WTC11 (cell line): ENCODE data around the gene IL1F10. TPM values are rescaled to one million over a fixed set of nuclear protein-coding genes. Genes with fewer than 3 reads are reported as not detected.

Experiments
- ATAC-seq: fragments of 200-7000 bp; cut with Tn5 transposase; 2 replicates; pipeline ENCODE4 v1.10.0; 2021; ENCODE audit warnings: mild to moderate bottlenecking, moderate library complexity
- CTCF ChIA-PET: fragments of 300-600 bp; sonication (Branson Sonifier 250); formaldehyde crosslinking; loops from one replicate; lab custom pipeline; 2021; ENCODE audit warnings: antibody characterized with exemption; lab: Charles Lee
- POLR2A ChIA-PET: fragments of 350-600 bp; sonication (Branson Sonifier 250); formaldehyde crosslinking; loops from one replicate; lab custom pipeline; 2021; ENCODE audit warnings: antibody characterized with exemption; lab: Charles Lee
- DNase-seq: peaks from one replicate; pipeline ENCODE4 v3.0.0; 2021; ENCODE audit warnings: low spot score
- H3K27ac Mint-ChIP-seq: 2 replicates; pipeline ENCODE4 v1.8.0; 2021; ENCODE audit warnings: mixed read lengths
- H3K27me3 Mint-ChIP-seq: 2 replicates; pipeline ENCODE4 v1.8.0; 2021; ENCODE audit warnings: low read depth, mild to moderate bottlenecking, moderate library complexity, mixed read lengths
- H3K36me3 Mint-ChIP-seq: 2 replicates; pipeline ENCODE4 v1.8.0; 2021; ENCODE audit warnings: mixed read lengths
- H3K4me1 Mint-ChIP-seq: 2 replicates; pipeline ENCODE4 v1.8.0; 2022; ENCODE audit warnings: mixed read lengths
- H3K4me3 Mint-ChIP-seq: 2 replicates; pipeline ENCODE4 v1.8.0; 2021; ENCODE audit warnings: mild to moderate bottlenecking, moderate library complexity, mixed read lengths
- H3K9me3 Mint-ChIP-seq: 2 replicates; pipeline ENCODE4 v1.8.0; 2021; ENCODE audit warnings: mixed read lengths
- CREB1 ChIP-seq: sonication (generic); formaldehyde crosslinking; IDR thresholded peaks from 2 replicates; pipeline ENCODE4 v1.8.0; 2023; ENCODE audit warnings: mild to moderate bottlenecking, missing genetic modification reagents
- CREM ChIP-seq: sonication (generic); formaldehyde crosslinking; IDR thresholded peaks from 2 replicates; pipeline ENCODE4 v1.8.1; 2022; ENCODE audit warnings: mild to moderate bottlenecking, missing genetic modification reagents, moderate library complexity
- FOXK1 ChIP-seq: sonication (generic); formaldehyde crosslinking; IDR thresholded peaks from 2 replicates; pipeline ENCODE4 v1.8.0; 2022; ENCODE audit warnings: mild to moderate bottlenecking, moderate library complexity, missing genetic modification reagents
- NFATC4 ChIP-seq: fragments of 250-450 bp; sonication (Bioruptor Pico); IDR thresholded peaks from 2 replicates; pipeline ENCODE4 v1.9.0; 2021; ENCODE audit warnings: mild to moderate bottlenecking
- NFE2L1 ChIP-seq: sonication (generic); formaldehyde crosslinking; IDR thresholded peaks from 2 replicates; pipeline ENCODE4 v1.8.1; 2023; ENCODE audit warnings: missing genetic modification reagents
- NR3C1 ChIP-seq: sonication (generic); formaldehyde crosslinking; conservative IDR thresholded peaks from 2 replicates; pipeline ENCODE4 v1.8.1; 2023; ENCODE audit warnings: low read depth, mild to moderate bottlenecking, missing genetic modification reagents
- RORB ChIP-seq: fragments of 250-450 bp; sonication (Bioruptor Pico); IDR thresholded peaks from 2 replicates; pipeline ENCODE4 v1.9.0; 2021; ENCODE audit warnings: mild to moderate bottlenecking
- SMAD3 ChIP-seq: sonication (generic); formaldehyde crosslinking; IDR thresholded peaks from 2 replicates; pipeline ENCODE4 v1.8.0; 2022; ENCODE audit warnings: missing genetic modification reagents, mild to moderate bottlenecking, borderline replicate concordance
- ZNF121 ChIP-seq: sonication (generic); formaldehyde crosslinking; IDR thresholded peaks from 2 replicates; pipeline ENCODE4 v1.8.0; 2023; ENCODE audit warnings: missing genetic modification reagents
- ZNF138 ChIP-seq: sonication (generic); formaldehyde crosslinking; conservative IDR thresholded peaks from 2 replicates; pipeline ENCODE4 v1.8.1; 2022; ENCODE audit warnings: mild to moderate bottlenecking, moderate library complexity, missing genetic modification reagents
- total RNA-seq: library from RNA; stranded (reverse); gene quantifications from 3 replicates; pipeline ENCODE4 v1.2.3, GENCODE V29; 2021
- TF ChIP-seq, protein P1 (sequence below): sonication (generic); formaldehyde crosslinking; IDR thresholded peaks from 2 replicates; pipeline ENCODE4 v1.8.1; 2023; ENCODE audit warnings: mild to moderate bottlenecking, missing genetic modification reagents
- TF ChIP-seq, protein P2 (sequence below): fragments of 250-450 bp; sonication (Bioruptor Pico); IDR thresholded peaks from 2 replicates; pipeline ENCODE4 v1.9.0; 2021; ENCODE audit warnings: mild to moderate bottlenecking, borderline replicate concordance
- TF ChIP-seq, protein P3 (sequence below): sonication (generic); formaldehyde crosslinking; conservative IDR thresholded peaks from 2 replicates; pipeline ENCODE4 v1.8.1; 2023; ENCODE audit warnings: mild to moderate bottlenecking, low read depth, missing genetic modification reagents, moderate library complexity
- TF ChIP-seq, protein P4 (sequence below): sonication (generic); formaldehyde crosslinking; IDR thresholded peaks from 2 replicates; pipeline ENCODE4 v1.8.0; 2022; ENCODE audit warnings: mild to moderate bottlenecking, missing genetic modification reagents

IL1F10 gene
- total RNA-seq, 1 experiment from 2014 or later = not detected

DNA sequence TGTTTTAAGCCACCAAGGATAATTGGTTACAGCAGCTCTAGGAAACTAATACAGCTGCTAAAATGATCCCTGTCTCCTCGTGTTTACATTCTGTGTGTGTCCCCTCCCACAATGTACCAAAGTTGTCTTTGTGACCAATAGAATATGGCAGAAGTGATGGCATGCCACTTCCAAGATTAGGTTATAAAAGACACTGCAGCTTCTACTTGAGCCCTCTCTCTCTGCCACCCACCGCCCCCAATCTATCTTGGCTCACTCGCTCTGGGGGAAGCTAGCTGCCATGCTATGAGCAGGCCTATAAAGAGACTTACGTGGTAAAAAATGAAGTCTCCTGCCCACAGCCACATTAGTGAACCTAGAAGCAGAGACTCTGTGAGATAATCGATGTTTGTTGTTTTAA, 3.5 kb upstream of the IL1F10 start (continued):
- no peak for TF ChIP-seq SMAD3 (CRISPR knock-in tag)

DNA sequence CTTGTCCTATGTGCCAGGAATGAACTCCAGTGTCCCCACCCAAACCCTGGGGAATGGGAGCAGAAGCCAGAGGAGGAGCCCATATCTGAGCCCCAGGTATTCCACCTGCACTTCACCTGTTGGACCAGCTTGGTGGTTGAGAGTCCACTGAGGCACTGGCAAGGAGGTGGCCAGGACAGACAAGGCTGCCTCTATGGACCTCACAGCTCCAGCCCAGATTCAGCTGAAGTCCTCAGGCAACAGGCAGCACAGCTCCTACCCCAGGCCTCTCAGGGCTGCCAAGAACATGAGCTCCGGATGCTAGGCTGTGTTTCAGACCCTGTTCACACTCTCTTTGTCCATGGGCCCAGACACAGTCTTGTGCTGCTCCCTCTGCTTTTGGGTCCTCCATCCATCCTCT, 2.9 kb upstream of the IL1F10 start:
- H3K4me3 Mint-ChIP-seq = no peak overlapping the region
- ChIA-PET POLR2A (no interaction called here), CTCF (no interaction called here)
- H3K27me3 Mint-ChIP-seq = peaks cover 68% of the 10 kb centered on the region
- H3K27ac Mint-ChIP-seq = no peak overlapping the region
- ATAC-seq = no peak
- H3K4me1 Mint-ChIP-seq = no peaks in the 10 kb centered on the region
- no peaks in the 10 kb centered on the region for H3K36me3 Mint-ChIP-seq
- no peak for DNase-seq
- TF ChIP-seq RORB (CRISPR knock-in tag) (no peak), NR3C1 (CRISPR knock-in tag) (no peak), ZNF138 (CRISPR knock-in tag) (no peak)
- peaks cover 34% of the 10 kb centered on the region for H3K9me3 Mint-ChIP-seq

DNA sequence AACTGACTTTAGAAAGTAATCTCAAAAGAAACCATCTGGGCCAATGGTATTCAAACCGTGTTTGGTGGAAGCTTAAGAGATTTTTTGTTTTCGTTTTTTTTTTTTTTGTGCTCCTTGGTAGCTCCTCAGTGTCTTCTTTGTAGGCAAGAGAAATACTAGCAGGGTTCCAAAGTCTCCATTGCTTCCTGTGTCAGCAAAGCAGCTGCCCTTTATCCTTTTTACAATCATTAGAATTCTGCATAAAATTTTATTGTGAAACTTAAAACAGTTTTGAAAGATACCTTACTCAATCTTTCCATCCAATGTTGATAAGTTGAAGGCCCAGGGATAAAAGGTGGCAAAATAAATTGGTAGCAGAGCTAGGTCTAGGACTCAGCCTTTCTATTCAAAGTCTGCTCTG, 479 bp downstream of the IL1F10 start:
- ChIA-PET POLR2A (no interaction called here), CTCF (interaction anchor here (1.1 to 1.4 kb wide), 2 partner anchors 11 to 109 kb away, joined by 3 to 7 read pairs; no protein-coding TSS in a partner anchor)
- Mint-ChIP-seq H3K4me3 (no peak overlapping the region), H3K27ac (no peak overlapping the region), H3K9me3 (peaks cover 34% of the 10 kb centered on the region), H3K27me3 (peaks cover 40% of the 10 kb centered on the region), H3K4me1 (no peaks in the 10 kb centered on the region), H3K36me3 (no peaks in the 10 kb centered on the region)
- ATAC-seq (no peak), DNase-seq (no peak)
- TF ChIP-seq NFATC4 (CRISPR knock-in tag) = no peak
- TF ChIP-seq CREB1 (CRISPR knock-in tag) = no peak
- TF ChIP-seq, protein P1, sequence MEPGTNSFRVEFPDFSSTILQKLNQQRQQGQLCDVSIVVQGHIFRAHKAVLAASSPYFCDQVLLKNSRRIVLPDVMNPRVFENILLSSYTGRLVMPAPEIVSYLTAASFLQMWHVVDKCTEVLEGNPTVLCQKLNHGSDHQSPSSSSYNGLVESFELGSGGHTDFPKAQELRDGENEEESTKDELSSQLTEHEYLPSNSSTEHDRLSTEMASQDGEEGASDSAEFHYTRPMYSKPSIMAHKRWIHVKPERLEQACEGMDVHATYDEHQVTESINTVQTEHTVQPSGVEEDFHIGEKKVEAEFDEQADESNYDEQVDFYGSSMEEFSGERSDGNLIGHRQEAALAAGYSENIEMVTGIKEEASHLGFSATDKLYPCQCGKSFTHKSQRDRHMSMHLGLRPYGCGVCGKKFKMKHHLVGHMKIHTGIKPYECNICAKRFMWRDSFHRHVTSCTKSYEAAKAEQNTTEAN (CRISPR knock-in tag) = no peak
- TF ChIP-seq CREM (CRISPR knock-in tag) = no peak
- TF ChIP-seq, protein P2, sequence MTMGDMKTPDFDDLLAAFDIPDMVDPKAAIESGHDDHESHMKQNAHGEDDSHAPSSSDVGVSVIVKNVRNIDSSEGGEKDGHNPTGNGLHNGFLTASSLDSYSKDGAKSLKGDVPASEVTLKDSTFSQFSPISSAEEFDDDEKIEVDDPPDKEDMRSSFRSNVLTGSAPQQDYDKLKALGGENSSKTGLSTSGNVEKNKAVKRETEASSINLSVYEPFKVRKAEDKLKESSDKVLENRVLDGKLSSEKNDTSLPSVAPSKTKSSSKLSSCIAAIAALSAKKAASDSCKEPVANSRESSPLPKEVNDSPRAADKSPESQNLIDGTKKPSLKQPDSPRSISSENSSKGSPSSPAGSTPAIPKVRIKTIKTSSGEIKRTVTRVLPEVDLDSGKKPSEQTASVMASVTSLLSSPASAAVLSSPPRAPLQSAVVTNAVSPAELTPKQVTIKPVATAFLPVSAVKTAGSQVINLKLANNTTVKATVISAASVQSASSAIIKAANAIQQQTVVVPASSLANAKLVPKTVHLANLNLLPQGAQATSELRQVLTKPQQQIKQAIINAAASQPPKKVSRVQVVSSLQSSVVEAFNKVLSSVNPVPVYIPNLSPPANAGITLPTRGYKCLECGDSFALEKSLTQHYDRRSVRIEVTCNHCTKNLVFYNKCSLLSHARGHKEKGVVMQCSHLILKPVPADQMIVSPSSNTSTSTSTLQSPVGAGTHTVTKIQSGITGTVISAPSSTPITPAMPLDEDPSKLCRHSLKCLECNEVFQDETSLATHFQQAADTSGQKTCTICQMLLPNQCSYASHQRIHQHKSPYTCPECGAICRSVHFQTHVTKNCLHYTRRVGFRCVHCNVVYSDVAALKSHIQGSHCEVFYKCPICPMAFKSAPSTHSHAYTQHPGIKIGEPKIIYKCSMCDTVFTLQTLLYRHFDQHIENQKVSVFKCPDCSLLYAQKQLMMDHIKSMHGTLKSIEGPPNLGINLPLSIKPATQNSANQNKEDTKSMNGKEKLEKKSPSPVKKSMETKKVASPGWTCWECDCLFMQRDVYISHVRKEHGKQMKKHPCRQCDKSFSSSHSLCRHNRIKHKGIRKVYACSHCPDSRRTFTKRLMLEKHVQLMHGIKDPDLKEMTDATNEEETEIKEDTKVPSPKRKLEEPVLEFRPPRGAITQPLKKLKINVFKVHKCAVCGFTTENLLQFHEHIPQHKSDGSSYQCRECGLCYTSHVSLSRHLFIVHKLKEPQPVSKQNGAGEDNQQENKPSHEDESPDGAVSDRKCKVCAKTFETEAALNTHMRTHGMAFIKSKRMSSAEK (CRISPR knock-in tag) = no peak
- TF ChIP-seq, protein P3, sequence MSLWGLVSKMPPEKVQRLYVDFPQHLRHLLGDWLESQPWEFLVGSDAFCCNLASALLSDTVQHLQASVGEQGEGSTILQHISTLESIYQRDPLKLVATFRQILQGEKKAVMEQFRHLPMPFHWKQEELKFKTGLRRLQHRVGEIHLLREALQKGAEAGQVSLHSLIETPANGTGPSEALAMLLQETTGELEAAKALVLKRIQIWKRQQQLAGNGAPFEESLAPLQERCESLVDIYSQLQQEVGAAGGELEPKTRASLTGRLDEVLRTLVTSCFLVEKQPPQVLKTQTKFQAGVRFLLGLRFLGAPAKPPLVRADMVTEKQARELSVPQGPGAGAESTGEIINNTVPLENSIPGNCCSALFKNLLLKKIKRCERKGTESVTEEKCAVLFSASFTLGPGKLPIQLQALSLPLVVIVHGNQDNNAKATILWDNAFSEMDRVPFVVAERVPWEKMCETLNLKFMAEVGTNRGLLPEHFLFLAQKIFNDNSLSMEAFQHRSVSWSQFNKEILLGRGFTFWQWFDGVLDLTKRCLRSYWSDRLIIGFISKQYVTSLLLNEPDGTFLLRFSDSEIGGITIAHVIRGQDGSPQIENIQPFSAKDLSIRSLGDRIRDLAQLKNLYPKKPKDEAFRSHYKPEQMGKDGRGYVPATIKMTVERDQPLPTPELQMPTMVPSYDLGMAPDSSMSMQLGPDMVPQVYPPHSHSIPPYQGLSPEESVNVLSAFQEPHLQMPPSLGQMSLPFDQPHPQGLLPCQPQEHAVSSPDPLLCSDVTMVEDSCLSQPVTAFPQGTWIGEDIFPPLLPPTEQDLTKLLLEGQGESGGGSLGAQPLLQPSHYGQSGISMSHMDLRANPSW = no peak
- TF ChIP-seq NFE2L1 (CRISPR knock-in tag) = no peak
- TF ChIP-seq, protein P4, sequence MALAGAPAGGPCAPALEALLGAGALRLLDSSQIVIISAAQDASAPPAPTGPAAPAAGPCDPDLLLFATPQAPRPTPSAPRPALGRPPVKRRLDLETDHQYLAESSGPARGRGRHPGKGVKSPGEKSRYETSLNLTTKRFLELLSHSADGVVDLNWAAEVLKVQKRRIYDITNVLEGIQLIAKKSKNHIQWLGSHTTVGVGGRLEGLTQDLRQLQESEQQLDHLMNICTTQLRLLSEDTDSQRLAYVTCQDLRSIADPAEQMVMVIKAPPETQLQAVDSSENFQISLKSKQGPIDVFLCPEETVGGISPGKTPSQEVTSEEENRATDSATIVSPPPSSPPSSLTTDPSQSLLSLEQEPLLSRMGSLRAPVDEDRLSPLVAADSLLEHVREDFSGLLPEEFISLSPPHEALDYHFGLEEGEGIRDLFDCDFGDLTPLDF = no peak
- no peak for TF ChIP-seq ZNF121 (CRISPR knock-in tag)
- TF ChIP-seq FOXK1 (CRISPR knock-in tag) = no peak
